ENCODE measurements around the gene KCNJ5.

The KCNJ5 gene

GRCh38 chr11:128902515-128903066, 11.4 kb downstream of the KCNJ5 start:
- in situ Hi-C loops (cut with HindIII; ENCODE audit: low pct_unique_long_range_greater_than_20kb, low sequenced_read_pairs): no loop called here
- DNase-seq (ENCODE audit: low read depth in 1 of 2, low spot score in 1 of 2): no peak
- TF ChIP-seq JUND (IDR thresholded peaks at IDR 0.05; ENCODE audit: low read depth): no peak

DNA sequence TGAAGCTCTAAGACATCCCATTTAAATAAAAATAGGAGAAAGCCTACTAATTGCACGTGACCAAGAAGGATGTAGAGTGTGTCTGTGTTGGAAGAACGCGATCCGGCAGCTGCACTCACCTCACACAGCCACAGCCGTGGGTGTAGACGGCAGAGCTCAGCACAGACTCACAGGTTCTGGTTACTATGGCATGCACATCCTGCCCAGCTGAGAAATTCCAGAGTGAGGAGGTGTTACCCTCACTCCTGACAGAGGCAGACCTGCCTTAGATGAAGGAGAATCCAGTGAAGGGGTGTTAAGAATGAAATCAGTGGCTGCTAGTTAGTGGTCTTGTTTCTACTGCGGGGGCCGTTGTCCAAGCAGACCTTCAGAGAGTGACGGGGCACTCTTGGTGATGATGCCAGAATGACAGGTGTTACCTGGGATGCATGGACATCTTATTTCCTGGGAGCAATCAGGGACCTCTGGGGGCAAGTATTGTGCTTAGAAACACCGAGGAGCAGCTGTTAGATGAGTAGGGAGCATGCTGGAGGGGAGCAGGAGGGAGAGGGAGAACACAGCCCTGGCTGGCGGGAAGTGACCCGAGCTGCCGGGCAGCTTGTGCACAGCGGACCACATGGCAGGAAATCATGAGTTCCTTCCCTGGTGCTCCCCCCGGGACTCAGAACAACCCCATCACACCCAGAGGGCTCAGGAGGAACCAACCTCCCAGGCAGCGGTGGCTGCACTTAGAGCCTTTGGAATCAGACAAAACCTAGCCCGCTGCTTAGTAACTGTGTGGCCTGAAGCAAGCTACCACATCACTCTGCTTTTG, 12.3 kb downstream of the KCNJ5 start:
- in situ Hi-C loops (cut with HindIII; ENCODE audit: low pct_unique_long_range_greater_than_20kb, low sequenced_read_pairs): no loop called here
- TF ChIP-seq JUND (IDR thresholded peaks at IDR 0.05; ENCODE audit: low read depth): no peak
- DNase-seq (ENCODE audit: low read depth in 1 of 2, low spot score in 1 of 2): no peak

- DNase-seq (ENCODE audit: low read depth in 1 of 2, low spot score in 1 of 2): no peak
- in situ Hi-C loops (cut with HindIII; ENCODE audit: low pct_unique_long_range_greater_than_20kb, low sequenced_read_pairs): no loop called here
- TF ChIP-seq JUND (IDR thresholded peaks at IDR 0.05; ENCODE audit: low read depth): no peak
Measured at GRCh38 chr11:128904303-128904655, 13.1 kb downstream of the KCNJ5 start.

DNA sequence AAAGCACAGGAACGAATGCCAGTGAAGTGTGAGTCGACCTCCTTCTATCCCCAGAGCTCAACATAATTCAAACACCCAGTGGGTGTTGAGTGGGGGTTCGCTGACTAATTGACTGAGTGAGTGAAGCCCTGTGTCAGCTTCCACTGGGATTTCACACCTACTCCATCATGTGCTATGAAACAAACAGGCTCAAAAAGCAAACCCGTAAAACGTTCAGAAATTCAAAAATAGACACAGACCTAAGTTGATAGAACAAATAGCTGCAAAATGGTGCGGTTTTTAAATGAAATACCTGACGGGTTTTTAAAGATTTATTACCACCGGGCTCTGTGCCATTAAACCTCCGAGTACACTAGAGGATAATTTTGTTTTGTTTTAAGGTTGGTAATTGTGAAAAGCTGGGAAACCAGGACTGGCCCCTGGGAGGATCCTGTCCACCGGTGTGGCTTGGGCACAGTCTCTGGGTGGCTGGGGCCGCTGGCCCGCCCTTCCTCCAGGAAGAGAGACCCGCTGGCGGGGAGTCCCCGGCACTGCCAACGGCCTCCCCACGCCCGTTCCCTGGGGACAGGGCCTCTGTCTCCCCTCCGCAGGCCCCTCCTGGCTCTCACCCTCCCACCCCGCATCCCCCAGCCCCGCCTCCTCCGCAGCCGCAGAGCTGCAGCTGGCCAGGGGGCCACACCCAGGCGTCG, 13.6 kb downstream of the KCNJ5 start:
- in situ Hi-C loops (cut with HindIII; ENCODE audit: low pct_unique_long_range_greater_than_20kb, low sequenced_read_pairs): no loop called here
- DNase-seq (ENCODE audit: low read depth in 1 of 2, low spot score in 1 of 2): no peak
- no peak for TF ChIP-seq JUND (IDR thresholded peaks at IDR 0.05; ENCODE audit: low read depth)

GRCh38 chr11:128905345-128906184, 14.4 kb downstream of the KCNJ5 start:
- no peak for TF ChIP-seq JUND (IDR thresholded peaks at IDR 0.05; ENCODE audit: low read depth)
- in situ Hi-C loops (cut with HindIII; ENCODE audit: low pct_unique_long_range_greater_than_20kb, low sequenced_read_pairs): no loop called here
- DNase-seq (ENCODE audit: low read depth in 1 of 2, low spot score in 1 of 2): peak; percentile 69 to 80

DNA sequence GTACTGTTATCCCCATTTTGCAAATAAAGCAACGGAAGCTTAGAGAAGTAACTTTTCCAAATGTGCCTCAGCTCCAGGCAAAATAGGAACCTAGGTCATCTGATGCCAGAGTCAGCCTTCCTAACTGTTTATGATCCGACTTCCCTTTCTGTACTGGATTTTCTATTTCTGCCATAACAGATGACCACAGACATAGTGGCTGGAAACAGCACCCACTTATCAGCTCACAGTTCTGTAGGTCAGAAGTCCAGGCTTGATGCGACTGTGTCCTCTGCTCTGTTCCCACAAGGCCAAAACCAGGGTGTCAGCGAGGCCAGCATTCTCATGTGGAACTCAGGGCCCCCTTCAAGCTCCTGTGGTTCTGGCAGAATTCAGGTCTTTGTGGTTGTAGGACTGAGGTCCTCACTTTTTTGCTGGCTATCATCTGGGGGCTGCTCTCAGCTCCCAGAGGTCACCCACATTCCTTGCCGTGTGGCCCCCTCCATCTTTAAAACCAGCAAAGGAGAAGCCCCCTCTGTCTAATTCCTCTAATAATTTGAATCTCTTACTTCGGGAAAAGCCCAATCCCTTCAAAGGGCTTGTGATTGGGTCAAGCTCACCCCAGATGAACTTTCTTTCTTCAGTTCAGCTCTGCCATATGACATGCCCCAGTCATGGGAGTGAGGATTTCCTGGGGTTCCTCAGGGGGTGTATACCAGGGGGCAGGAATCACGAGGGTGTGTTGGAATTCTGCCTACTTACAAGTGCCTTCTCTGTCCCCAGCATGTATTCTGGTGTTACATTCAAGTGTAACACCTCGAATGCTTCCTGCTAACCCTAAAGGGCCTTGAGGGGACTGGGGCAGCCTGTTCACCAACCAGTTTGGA, 15.3 kb downstream of the KCNJ5 start:
- no peak for DNase-seq (ENCODE audit: low read depth in 1 of 2, low spot score in 1 of 2)
- in situ Hi-C loops (cut with HindIII; ENCODE audit: low pct_unique_long_range_greater_than_20kb, low sequenced_read_pairs): no loop called here
- no peak for TF ChIP-seq JUND (IDR thresholded peaks at IDR 0.05; ENCODE audit: low read depth)

GRCh38 chr11:128907585-128907984, 16.4 kb downstream of the KCNJ5 start:
- TF ChIP-seq JUND (IDR thresholded peaks at IDR 0.05; ENCODE audit: low read depth): no peak
- in situ Hi-C loops (cut with HindIII; ENCODE audit: low pct_unique_long_range_greater_than_20kb, low sequenced_read_pairs): no loop called here
- DNase-seq (ENCODE audit: low read depth in 1 of 2, low spot score in 1 of 2): no peak

GRCh38 chr11:128908391-128909246, 17.5 kb downstream of the KCNJ5 start:
- in situ Hi-C loops (cut with HindIII; ENCODE audit: low pct_unique_long_range_greater_than_20kb, low sequenced_read_pairs): no loop called here
- DNase-seq (ENCODE audit: low read depth in 1 of 2, low spot score in 1 of 2): peak in 1 of 2 experiments; percentile 48
- no peak for TF ChIP-seq JUND (IDR thresholded peaks at IDR 0.05; ENCODE audit: low read depth)

DNA sequence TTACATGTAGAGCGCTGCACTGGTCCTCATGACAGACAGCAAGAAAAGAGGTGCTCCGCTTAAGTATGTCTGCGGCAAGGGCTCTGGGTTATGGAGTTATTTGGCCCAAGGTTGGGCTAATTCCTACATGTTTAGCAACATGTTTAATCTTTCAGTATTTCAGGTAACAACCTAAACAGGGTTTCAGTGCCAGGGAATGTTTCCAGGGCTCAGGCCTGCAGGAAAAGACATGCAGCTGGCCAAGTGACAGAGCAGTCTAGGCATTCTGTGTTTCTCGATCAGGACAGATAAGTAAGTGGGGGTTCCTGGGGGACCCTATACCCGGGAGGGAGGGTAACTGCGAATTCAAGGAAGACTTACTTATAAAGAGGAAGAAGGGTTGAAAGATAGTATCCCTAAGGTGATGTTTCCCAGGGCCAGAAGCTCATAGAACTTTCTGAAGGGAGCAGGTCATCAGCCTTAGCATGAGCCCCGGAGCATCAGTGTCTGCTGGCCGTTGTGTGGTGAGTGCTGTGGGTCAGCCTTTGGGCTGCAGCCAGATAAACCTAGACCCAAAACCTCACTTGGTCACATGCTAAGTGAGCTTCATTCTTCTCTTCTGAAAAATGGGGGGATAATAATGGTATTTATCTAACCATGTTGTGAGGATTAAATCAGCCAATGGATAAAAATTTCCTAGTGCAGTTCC, 18.4 kb downstream of the KCNJ5 start:
- DNase-seq (ENCODE audit: low read depth in 1 of 2, low spot score in 1 of 2): no peak
- in situ Hi-C loops (cut with HindIII; ENCODE audit: low pct_unique_long_range_greater_than_20kb, low sequenced_read_pairs): no loop called here
- TF ChIP-seq JUND (IDR thresholded peaks at IDR 0.05; ENCODE audit: low read depth): no peak

DNA sequence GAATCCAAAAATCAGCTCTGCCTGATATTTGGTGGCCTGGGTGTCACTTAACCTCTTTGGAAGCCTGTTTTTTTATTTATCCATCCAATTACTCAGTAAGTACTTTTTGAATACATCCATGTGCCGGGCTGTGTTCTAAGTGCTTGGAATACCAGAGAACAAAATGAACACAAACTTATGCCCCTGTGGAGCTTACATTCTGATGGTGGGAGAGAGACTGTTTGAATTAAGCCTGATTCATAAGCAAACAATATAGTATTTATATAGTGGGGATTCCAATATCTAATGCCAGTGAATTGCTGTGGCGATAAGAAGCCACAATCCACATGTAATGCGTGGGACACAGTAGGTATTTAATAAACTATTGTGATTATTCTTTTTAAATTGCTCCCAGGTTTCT, 19.4 kb downstream of the KCNJ5 start:
- in situ Hi-C loops (cut with HindIII; ENCODE audit: low pct_unique_long_range_greater_than_20kb, low sequenced_read_pairs): no loop called here
- DNase-seq (ENCODE audit: low read depth in 1 of 2, low spot score in 1 of 2): no peak
- no peak for TF ChIP-seq JUND (IDR thresholded peaks at IDR 0.05; ENCODE audit: low read depth)
